Heart right ventricle (tissue), 16 donors: Measurements from ENCODE around the gene RIPK4. TPM values are rescaled to one million over a fixed set of nuclear protein-coding genes. Genes with fewer than 3 reads are reported as not detected.

Source experiments
- ATAC-seq, 8 donors: fragments of 200-7000 bp; cut with Tn5 transposase; one replicate each; pipeline ENCODE4 v1.9.1; 2020; ENCODE audit warnings: mild to moderate bottlenecking in 8 of 8, moderate library complexity in 8 of 8, moderate number of reproducible peaks in 1 of 8
- DNase-seq, 2 donors: peaks; one replicate each; pipeline ENCODE4 v3.0.0-alpha.2; 2020
- H3K27ac ChIP-seq, 10 donors: fragments of 200-600 bp; sonication (generic) in 2 of 10; one replicate each; pipeline versions ENCODE4 v1.5.0 to v1.8.0; 2020 to 2022; ENCODE audit warnings: mild to moderate bottlenecking in 3 of 10
- H3K27me3 ChIP-seq, 7 donors: fragments of 200-600 bp; one replicate each; pipeline ENCODE4 v1.8.0; 2021 to 2022; ENCODE audit warnings: mild to moderate bottlenecking in 2 of 7
- H3K36me3 ChIP-seq, 9 donors: fragments of 200-600 bp; sonication (generic) in 1 of 9; one replicate each; pipeline versions ENCODE4 v1.5.0 to v1.8.0; 2020 to 2022; ENCODE audit warnings: mild to moderate bottlenecking in 2 of 9
- H3K4me1 ChIP-seq, 9 donors: fragments of 200-600 bp; sonication (generic) in 1 of 9; one replicate each; pipeline versions ENCODE4 v1.5.0 to v1.8.0; 2020 to 2022; ENCODE audit warnings: mild to moderate bottlenecking in 4 of 9
- H3K4me3 ChIP-seq, 10 donors: fragments of 200-600 bp; sonication (generic) in 2 of 10; one replicate each; pipeline versions ENCODE4 v1.5.0 to v1.8.0; 2020 to 2022; ENCODE audit warnings: mild to moderate bottlenecking in 7 of 10, moderate library complexity in 2 of 10
- H3K9me3 ChIP-seq, 11 donors: fragments of 200-600 bp in 10 of 11; sonication (generic) in 2 of 11; one replicate each; pipeline versions ENCODE4 v1.5.0 to v1.8.0; 2013 to 2022; ENCODE audit warnings: mild to moderate bottlenecking in 2 of 11, control low read depth in 1 of 11, moderate library complexity in 1 of 11
- CTCF ChIP-seq, 9 donors: fragments of 200-600 bp; sonication (generic) in 2 of 9; IDR thresholded peaks; one replicate each; pipeline versions ENCODE4 v1.5.0 to v1.8.0; 2021 to 2022; ENCODE audit warnings: antibody characterized with exemption in 9 of 9, mild to moderate bottlenecking in 5 of 9, moderate library complexity in 1 of 9
- WGBS, 2 donors: extraction: QIAGEN DNeasy Blood & Tissue Kit; methylation state at CpG; one replicate each; pipeline ENCODE4 v1.1.7; 2013; ENCODE audit warnings: inconsistent platforms in 1 of 2; 5-methylcytosine and 5-hydroxymethylcytosine counted together
- intact Hi-C, 10 donors: fragments of 100-400 bp; cut with DNase I; formaldehyde crosslinking; loops; one replicate each; pipeline versions ENCODE4 v1.11.1 to v1.14.2; 2022
- polyA plus RNA-seq, 2 donors: library from polyadenylated mRNA; stranded (reverse); fragments of 200-250 nt; gene quantifications; one replicate each; pipeline ENCODE4 v1.2.3, GENCODE V29; 2013
- total RNA-seq, 10 donors: library from RNA; stranded (reverse); fragmentation: NEBNext Ultra II Directional in 3 of 10; extraction: Animal tissue kit (Norgen Biotek cat#: 25700) in 3 of 10; gene quantifications; one replicate each; pipeline versions ENCODE4 v1.2.1 to v1.2.4, GENCODE V29; 2021 to 2023
- donor health status: Arrhythmogenic right ventricular cardiomyopathy.
- donor health status: ischemic (EF 13 %, LVEDD 7.1; RV severe dilation, severe dysfunction).
- donor health status: healthy with polysubstance abuse.
- donor health status: DM: no; HTN: yes; CAD: no.
- donor health status: DM: no; HTN: no; CAD: no.
- donor health status: ischemic (EF 25% LVEDD 6.9; RV normal size, moderate dysfunction).
- donor health status: ischemic (EF 25% LVEDD 5.7; RV mildly dilated, moderate dysfunction).
- donor health status: healthy.
- donor health status: DM: yes; HTN: yes; CAD: no.
- donor health status: Ischemic cardiomyopathy.
- donor health status: ischemic (EF 35%, LVEDD 5.7; RV mildly dilated, moderate dysfunction).
- donor health status: nonischemic (EF 11% LVEDD 7.7; RV severe dilation, severe dysfunction).
- donor health status: DM: yes; HTN: yes; CAD: no.
- donor health status: PGD.
- donor health status: ischemic (EF 29% LVEDD 5.4; RV normal size, mild dysfunction).
- donor health status: nonischemic (EF 23%, LVEDD 6.1; RV moderate dilation, normal function).

RIPK4 gene
- total and polyA plus RNA-seq, 12 donors: 0.04 to 0.15 (median 0.07) TPM; not detected in 5

- no peak for TF ChIP-seq CTCF (IDR thresholded peaks at IDR 0.05)
- H3K27ac ChIP-seq: no peak overlapping the region
- H3K27me3 ChIP-seq: peaks cover 37 to 100% (median 97%) of the 10 kb centered on the region in 7 donors
- DNase-seq (no peak), ATAC-seq (no peak)
- no peaks in the 10 kb centered on the region for H3K9me3 ChIP-seq
- H3K4me1 ChIP-seq: peaks cover 6 to 62% (median 35%) of the 10 kb centered on the region in 9 donors
- intact Hi-C loops: no loop called here
- 82 to 85% methylated on average over 7 of the region's 7 CpGs for WGBS, 2 donors
- H3K4me3 ChIP-seq: no peak overlapping the region
- no peaks in the 10 kb centered on the region for H3K36me3 ChIP-seq
Measured at GRCh38 chr21:41764558-41765419, 2.1 kb downstream of the RIPK4 start.

- 53 to 62% methylated on average over 8 of the region's 8 CpGs for WGBS, 2 donors
- no peak for TF ChIP-seq CTCF (IDR thresholded peaks at IDR 0.05)
- H3K4me1 ChIP-seq: peaks cover 6 to 61% (median 33%) of the 10 kb centered on the region in 9 donors
- intact Hi-C loops: no loop called here
- H3K27ac ChIP-seq: no peak overlapping the region
- H3K9me3 ChIP-seq: no peaks in the 10 kb centered on the region
- H3K4me3 ChIP-seq: no peak overlapping the region
- ATAC-seq: no peak
- DNase-seq: no peak
- H3K27me3 ChIP-seq: peaks cover 32 to 98% (median 96%) of the 10 kb centered on the region in 7 donors
- no peaks in the 10 kb centered on the region for H3K36me3 ChIP-seq
Measured at GRCh38 chr21:41763996-41764395, 2.9 kb downstream of the RIPK4 start.

- no peak for DNase-seq
- no peaks in the 10 kb centered on the region for H3K36me3 ChIP-seq
- H3K9me3 ChIP-seq: no peaks in the 10 kb centered on the region
- peaks cover 32 to 97% (median 90%) of the 10 kb centered on the region in 7 donors for H3K27me3 ChIP-seq
- no peak for ATAC-seq
- intact Hi-C loops: no loop called here
- peaks cover 6 to 56% (median 27%) of the 10 kb centered on the region in 9 donors for H3K4me1 ChIP-seq
- no peak overlapping the region for H3K4me3 ChIP-seq
- WGBS, 2 donors: 37 to 38% methylated on average over 21 of the region's 21 CpGs
- H3K27ac ChIP-seq: no peak overlapping the region
- no peak for TF ChIP-seq CTCF (IDR thresholded peaks at IDR 0.05)
Measured at GRCh38 chr21:41763398-41763931, 3.4 kb downstream of the RIPK4 start.

GRCh38 chr21:41762753-41763152 lies 4.1 kb downstream of the RIPK4 start:
- no peaks in the 10 kb centered on the region for H3K9me3 ChIP-seq
- H3K27me3 ChIP-seq: peaks cover 32 to 90% (median 83%) of the 10 kb centered on the region in 7 donors
- 21 to 30% methylated on average over 16 of the region's 16 CpGs for WGBS, 2 donors
- ATAC-seq (no peak), DNase-seq (no peak)
- no peak overlapping the region for H3K27ac ChIP-seq
- no peaks in the 10 kb centered on the region for H3K36me3 ChIP-seq
- H3K4me3 ChIP-seq: no peak overlapping the region
- intact Hi-C loops: no loop called here
- peaks cover 3 to 49% (median 20%) of the 10 kb centered on the region in 9 donors for H3K4me1 ChIP-seq
- no peak for TF ChIP-seq CTCF (IDR thresholded peaks at IDR 0.05)
